Lung (tissue), 12 donors: ENCODE measurements around the gene TDG. TPM values are rescaled to one million over a fixed set of nuclear protein-coding genes. Genes with fewer than 3 reads are reported as not detected.

ENCODE experiments used
- ATAC-seq: fragments of 200-7000 bp; cut with Tn5 transposase; one replicate; pipeline ENCODE4 v1.9.1; 2020; ENCODE audit warnings: moderate number of reproducible peaks; ENCODE audit not compliant: insufficient read depth, low FRiP score
- DNase-seq, 3 donors: peaks; one replicate each; pipeline ENCODE4 v3.0.0-alpha.2; 2013 to 2017
- H3K27ac ChIP-seq, 2 donors: one replicate each; pipeline ENCODE4 v1.5.1; 2013; ENCODE audit warnings: mild to moderate bottlenecking in 2 of 2, moderate library complexity in 2 of 2, control low read depth in 1 of 2, inconsistent platforms in 1 of 2, low read depth in 1 of 2, low read length in 1 of 2
- H3K27me3 ChIP-seq, 3 donors: one replicate each; pipeline ENCODE4 v1.5.1; 2013; ENCODE audit warnings: low read length in 2 of 3; ENCODE audit not compliant: control insufficient read depth in 3 of 3, insufficient read depth in 3 of 3
- H3K36me3 ChIP-seq, 4 donors: one replicate each; pipeline ENCODE4 v1.5.1; 2013; ENCODE audit warnings: low read length in 4 of 4, mild to moderate bottlenecking in 1 of 4, moderate library complexity in 1 of 4; ENCODE audit not compliant: control insufficient read depth in 4 of 4, insufficient read depth in 4 of 4
- H3K4me1 ChIP-seq, 5 donors: one replicate each; pipeline ENCODE4 v1.5.1; 2013; ENCODE audit warnings: low read length in 5 of 5, mild to moderate bottlenecking in 2 of 5, moderate library complexity in 1 of 5; ENCODE audit not compliant: control insufficient read depth in 5 of 5, insufficient read depth in 5 of 5
- H3K4me3 ChIP-seq: one replicate; pipeline ENCODE4 v1.5.1; 2013; ENCODE audit warnings: mild to moderate bottlenecking, control low read depth, moderate library complexity
- H3K9ac ChIP-seq, 2 donors: one replicate each; pipeline ENCODE4 v1.5.1; 2013; ENCODE audit warnings: low read length in 2 of 2, control low read depth in 1 of 2; ENCODE audit not compliant: insufficient read depth in 1 of 2
- H3K9me3 ChIP-seq, 4 donors: one replicate each; pipeline ENCODE4 v1.5.1; 2013; ENCODE audit warnings: low read length in 3 of 4, mild to moderate bottlenecking in 1 of 4, moderate library complexity in 1 of 4; ENCODE audit not compliant: control insufficient read depth in 4 of 4, insufficient read depth in 3 of 4
- WGBS, 2 donors: extraction: QIAGEN DNeasy Blood & Tissue Kit; methylation state at CpG; one replicate each; pipeline ENCODE4 v1.1.7; 2013; 5-methylcytosine and 5-hydroxymethylcytosine counted together
- polyA plus RNA-seq, 2 donors: library from polyadenylated mRNA; stranded (reverse); fragments of 200-250 nt; gene quantifications; one replicate each; pipeline ENCODE4 v1.2.1, GENCODE V29; 2013
- total RNA-seq, 2 donors: library from RNA; depleted of rRNA in 1 of 2; stranded (reverse); fragments of >200 nt in 1 of 2; gene quantifications; one replicate each; pipeline ENCODE4 v1.2.1, GENCODE V29; 2014 to 2021
- TF ChIP-seq, protein P1 (sequence below): IDR thresholded peaks from 2 replicates; pipeline ENCODE4 v1.5.1; 2012; ENCODE audit warnings: mild to moderate bottlenecking; ENCODE audit errors: control extremely low read depth, extremely low read depth
- donor health status: control.
- donor health status: control.
- donor health status: Bipolar disorder and iron deficiency.
- donor health status: healthy.
- donor health status: DM: yes; HTN: yes; CAD: no.

Gene TDG
- total and polyA plus RNA-seq, 4 donors: 10.6 to 41.0 (median 16.2) TPM

DNA sequence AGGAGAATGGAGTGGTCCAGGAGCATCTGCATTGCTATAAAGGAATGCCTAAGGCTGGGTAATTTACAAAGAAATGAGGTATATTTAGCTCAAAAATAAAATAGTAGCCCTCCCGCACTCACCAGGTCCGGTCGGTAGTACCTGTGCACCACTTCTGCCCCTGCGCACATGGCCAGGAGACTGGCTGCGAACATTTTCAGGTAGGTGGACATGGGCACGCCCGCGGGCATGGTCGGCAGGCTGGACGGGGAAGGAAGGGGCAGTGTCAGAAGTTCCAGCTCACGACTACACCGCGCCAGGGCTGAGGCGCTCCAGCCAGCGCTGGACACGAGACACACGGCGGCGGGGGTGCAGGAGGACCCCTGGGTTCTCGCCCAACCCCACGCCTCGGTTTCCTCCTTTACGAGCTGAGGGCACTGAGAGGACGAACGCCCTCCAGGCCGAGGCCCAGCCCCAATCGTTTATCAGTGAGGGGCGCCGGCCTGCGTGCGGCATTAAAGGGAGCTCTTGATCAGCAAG is 9.1 kb upstream of the TDG start:
- 1% methylated on average over 30 to 31 of the region's 31 CpGs for WGBS, 2 donors
- ATAC-seq (peak; percentile 27), DNase-seq (no peak)
- Histone ChIP-seq H3K27ac (peak overlapping the region; percentile 91 to 92), H3K4me3 (peak overlapping the region; percentile 88), H3K9ac (peak overlapping the region; percentile 81 to 82), H3K36me3 (peaks cover 9 to 24% (median 14%) of the 10 kb centered on the region in 4 donors), H3K4me1 (peaks cover 0 to 16% (median 6%) of the 10 kb centered on the region in 5 donors), H3K9me3 (no peaks in the 10 kb centered on the region), H3K27me3 (no peaks in the 10 kb centered on the region)
- TF ChIP-seq, protein P1, sequence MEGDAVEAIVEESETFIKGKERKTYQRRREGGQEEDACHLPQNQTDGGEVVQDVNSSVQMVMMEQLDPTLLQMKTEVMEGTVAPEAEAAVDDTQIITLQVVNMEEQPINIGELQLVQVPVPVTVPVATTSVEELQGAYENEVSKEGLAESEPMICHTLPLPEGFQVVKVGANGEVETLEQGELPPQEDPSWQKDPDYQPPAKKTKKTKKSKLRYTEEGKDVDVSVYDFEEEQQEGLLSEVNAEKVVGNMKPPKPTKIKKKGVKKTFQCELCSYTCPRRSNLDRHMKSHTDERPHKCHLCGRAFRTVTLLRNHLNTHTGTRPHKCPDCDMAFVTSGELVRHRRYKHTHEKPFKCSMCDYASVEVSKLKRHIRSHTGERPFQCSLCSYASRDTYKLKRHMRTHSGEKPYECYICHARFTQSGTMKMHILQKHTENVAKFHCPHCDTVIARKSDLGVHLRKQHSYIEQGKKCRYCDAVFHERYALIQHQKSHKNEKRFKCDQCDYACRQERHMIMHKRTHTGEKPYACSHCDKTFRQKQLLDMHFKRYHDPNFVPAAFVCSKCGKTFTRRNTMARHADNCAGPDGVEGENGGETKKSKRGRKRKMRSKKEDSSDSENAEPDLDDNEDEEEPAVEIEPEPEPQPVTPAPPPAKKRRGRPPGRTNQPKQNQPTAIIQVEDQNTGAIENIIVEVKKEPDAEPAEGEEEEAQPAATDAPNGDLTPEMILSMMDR: no peak

DNA sequence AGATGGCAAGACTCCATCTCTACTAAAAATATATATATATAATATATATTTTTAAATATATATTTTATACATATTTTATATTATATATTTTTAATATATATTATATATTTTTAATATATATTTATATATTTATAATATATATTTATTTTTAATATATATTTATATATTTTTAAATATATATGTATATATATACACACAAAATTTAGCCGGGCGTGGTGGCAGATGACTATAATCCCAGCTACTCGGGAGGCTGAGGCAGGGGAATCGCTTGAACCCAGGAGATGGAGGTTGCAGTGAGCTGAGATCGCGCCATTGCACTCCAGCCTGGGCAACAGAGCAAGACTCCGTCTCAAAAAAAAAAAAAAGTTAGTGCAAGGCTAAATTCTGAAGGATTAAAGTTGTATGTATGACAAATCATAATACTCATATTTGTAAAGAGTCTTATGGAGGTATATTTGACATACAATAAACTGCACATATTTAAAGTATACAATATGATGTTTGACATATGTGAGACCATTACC is 7.7 kb upstream of the TDG start:
- H3K9ac ChIP-seq: no peak overlapping the region
- H3K4me3 ChIP-seq: no peak overlapping the region
- no peaks in the 10 kb centered on the region for H3K9me3 ChIP-seq
- DNase-seq: no peak
- TF ChIP-seq, protein P1: no peak
- H3K27me3 ChIP-seq: no peaks in the 10 kb centered on the region
- 94 to 96% methylated on average over 7 of the region's 7 CpGs for WGBS, 2 donors
- no peak for ATAC-seq
- peaks cover 0 to 14% (median 8%) of the 10 kb centered on the region in 4 donors for H3K36me3 ChIP-seq
- H3K27ac ChIP-seq: peak overlapping the region; percentile 91 to 92
- peaks cover 0 to 16% (median 6%) of the 10 kb centered on the region in 5 donors for H3K4me1 ChIP-seq

DNA sequence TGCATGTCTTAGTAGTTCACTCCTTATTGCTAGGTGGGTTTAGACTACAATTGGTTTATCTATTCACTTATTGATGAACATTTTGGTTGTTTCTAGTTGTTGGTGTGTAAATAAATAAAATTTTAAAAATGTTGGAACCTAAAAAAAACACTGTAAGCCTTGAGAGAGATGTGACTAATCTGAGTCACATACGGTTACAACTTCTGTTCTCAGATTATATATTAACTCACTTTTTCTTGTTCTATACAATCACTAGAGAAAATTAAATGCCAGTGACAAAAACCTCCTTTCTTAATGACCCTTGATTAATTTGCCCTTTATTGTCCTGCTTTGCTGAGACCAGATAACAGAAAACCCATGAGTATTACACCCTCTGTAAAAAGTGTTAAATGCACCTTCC is 7.1 kb upstream of the TDG start:
- Histone ChIP-seq H3K36me3 (peaks cover 0 to 8% (median 2%) of the 10 kb centered on the region in 4 donors), H3K9ac (no peak overlapping the region), H3K4me3 (no peak overlapping the region), H3K27ac (peak overlapping the region in 1 of 2 donors; percentile 16), H3K27me3 (no peaks in the 10 kb centered on the region), H3K9me3 (no peaks in the 10 kb centered on the region), H3K4me1 (peaks cover 0 to 16% (median 6%) of the 10 kb centered on the region in 5 donors)
- no peak for ATAC-seq
- TF ChIP-seq, protein P1: no peak
- DNase-seq: no peak
- 71 to 72% methylated on average over 1 of the region's 1 CpG for WGBS, 2 donors
